HG02610 (cell line): ENCODE data around the gene RBSN.

Experiments
- ATAC-seq: cut with Tn5 transposase; IDR thresholded peaks from one replicate; pipeline ENCODE4 v1.9.1; 2021; ENCODE audit warnings: mild to moderate bottlenecking, moderate library complexity; ENCODE audit not compliant: unreplicated experiment

The RBSN gene

DNA sequence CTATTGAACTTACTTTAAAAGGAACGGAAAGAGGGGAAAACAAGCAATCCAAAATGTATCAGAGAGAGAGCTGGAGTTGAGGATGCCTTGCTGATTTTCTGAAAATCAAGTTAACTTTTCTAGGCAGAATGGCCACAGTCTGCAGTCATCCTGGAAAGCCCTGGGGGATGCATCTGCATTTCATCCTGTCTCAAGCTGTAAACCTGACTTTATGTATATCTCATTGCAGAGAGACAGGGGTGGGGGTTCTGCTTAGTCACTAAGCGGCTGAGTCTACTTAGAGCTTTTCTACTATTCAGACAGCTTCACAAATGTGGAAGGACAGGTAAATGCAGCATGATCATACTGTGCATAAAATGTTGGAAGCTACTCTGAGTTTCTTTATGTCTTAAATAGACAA, 75.2 kb downstream of the RBSN start:
- ATAC-seq: no peak

- ATAC-seq: no peak
Observed at GRCh38 chr3:15023249-15023648, 75.7 kb downstream of the RBSN start.
